OCI-LY3 (cell line): ENCODE measurements around the gene TTK.

Source experiments
- H2AFZ ChIP-seq: fragments of 200-600, 300-600 bp; shearing (Covaris generic); 2 replicates; pipeline ENCODE4 v1.6.0; 2014; ENCODE audit warnings: antibody characterized with exemption, low read depth, low read length
- H3K27ac ChIP-seq: fragments of 200-600, 300-600 bp; sonication (generic); 2 replicates; pipeline ENCODE4 v1.5.1; 2014; ENCODE audit warnings: mild to moderate bottlenecking, low read length, moderate library complexity, mixed read lengths
- H3K27me3 ChIP-seq: fragments of 200-600, 300-600 bp; sonication (generic); 2 replicates; pipeline ENCODE4 v1.6.1; 2014; ENCODE audit warnings: low read depth, low read length, mixed read lengths
- H3K36me3 ChIP-seq: fragments of 200-600, 300-600 bp; sonication (generic); replicated peaks from 2 replicates; pipeline ENCODE3; 2014; ENCODE audit warnings: low read depth, low read length, mixed read lengths
- H3K4me1 ChIP-seq: fragments of 300-600, 200-600 bp; sonication (generic); 2 replicates; pipeline ENCODE4 v1.6.1; 2014; ENCODE audit warnings: low read length, mixed read lengths
- H3K4me2 ChIP-seq: fragments of 200-600, 300-600 bp; sonication (generic); 2 replicates; pipeline ENCODE4 v1.6.1; 2014; ENCODE audit warnings: low read length, mixed read lengths
- H3K4me3 ChIP-seq: fragments of 300-600, 200-600 bp; sonication (generic); 2 replicates; pipeline ENCODE4 v1.5.1; 2014; ENCODE audit warnings: antibody characterized with exemption, mild to moderate bottlenecking, low read length, moderate library complexity
- H3K79me2 ChIP-seq: fragments of 300-600, 200-600 bp; shearing (Covaris generic); 2 replicates; pipeline ENCODE4 v1.6.1; 2014; ENCODE audit warnings: mild to moderate bottlenecking, low read length, mixed read lengths
- H3K9ac ChIP-seq: fragments of 300-600, 200-600 bp; shearing (Covaris generic); 2 replicates; pipeline ENCODE4 v1.6.0; 2014; ENCODE audit warnings: mild to moderate bottlenecking, low read length, moderate library complexity
- H3K9me3 ChIP-seq: fragments of 200-600, 300-600 bp; shearing (Covaris generic); 2 replicates; pipeline ENCODE4 v1.6.1; 2014; ENCODE audit warnings: low read length, mixed read lengths; ENCODE audit not compliant: insufficient read depth
- H4K20me1 ChIP-seq: fragments of 200-600, 300-600 bp; sonication (generic); 2 replicates; pipeline ENCODE4 v1.6.1; 2016; ENCODE audit warnings: low read length, mixed read lengths; ENCODE audit not compliant: insufficient read depth
- EZH2phosphoT487 ChIP-seq: fragments of 200-600 bp; shearing (Covaris generic); IDR thresholded peaks from 2 replicates; pipeline ENCODE4 v1.6.1; 2018; ENCODE audit warnings: antibody characterized with exemption, mixed run types, low read depth
- TF ChIP-seq, protein P1 (sequence below): fragments of 200-600, 300-600 bp; sonication (generic); IDR thresholded peaks from 2 replicates; pipeline ENCODE4 v1.5.1; 2014; ENCODE audit warnings: antibody characterized with exemption, low read length, low read depth

The TTK gene

DNA sequence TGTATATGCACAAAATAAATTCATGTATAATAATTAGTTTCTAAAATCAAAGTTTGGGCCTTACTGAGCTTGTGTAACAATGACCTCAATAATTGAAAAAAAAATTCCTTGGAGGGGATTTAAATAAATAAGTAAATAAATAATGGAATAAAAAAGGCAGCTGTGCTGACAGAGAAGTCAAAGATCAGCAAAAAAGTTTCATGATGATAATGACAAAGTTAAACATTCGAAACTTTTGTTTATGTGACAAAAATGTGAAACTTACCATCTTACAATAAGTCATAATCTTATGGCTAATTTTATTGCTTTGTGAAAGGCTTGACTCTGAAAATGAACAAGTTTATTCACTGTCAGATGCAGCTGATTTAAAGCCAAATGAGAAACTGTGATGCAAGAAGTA is 3.1 kb upstream of the TTK start:
- Histone ChIP-seq H3K79me2 (peaks cover 17% of the 10 kb centered on the region), H3K9ac (no peak overlapping the region), H4K20me1 (no peaks in the 10 kb centered on the region), H3K36me3 (peaks cover 5% of the 10 kb centered on the region), H3K4me3 (no peak overlapping the region), H2AFZ (no peak overlapping the region), H3K9me3 (no peaks in the 10 kb centered on the region), H3K27me3 (no peaks in the 10 kb centered on the region), H3K4me2 (no peak overlapping the region), H3K4me1 (peaks cover 19% of the 10 kb centered on the region), H3K27ac (no peak overlapping the region)
- TF ChIP-seq, protein P1, sequence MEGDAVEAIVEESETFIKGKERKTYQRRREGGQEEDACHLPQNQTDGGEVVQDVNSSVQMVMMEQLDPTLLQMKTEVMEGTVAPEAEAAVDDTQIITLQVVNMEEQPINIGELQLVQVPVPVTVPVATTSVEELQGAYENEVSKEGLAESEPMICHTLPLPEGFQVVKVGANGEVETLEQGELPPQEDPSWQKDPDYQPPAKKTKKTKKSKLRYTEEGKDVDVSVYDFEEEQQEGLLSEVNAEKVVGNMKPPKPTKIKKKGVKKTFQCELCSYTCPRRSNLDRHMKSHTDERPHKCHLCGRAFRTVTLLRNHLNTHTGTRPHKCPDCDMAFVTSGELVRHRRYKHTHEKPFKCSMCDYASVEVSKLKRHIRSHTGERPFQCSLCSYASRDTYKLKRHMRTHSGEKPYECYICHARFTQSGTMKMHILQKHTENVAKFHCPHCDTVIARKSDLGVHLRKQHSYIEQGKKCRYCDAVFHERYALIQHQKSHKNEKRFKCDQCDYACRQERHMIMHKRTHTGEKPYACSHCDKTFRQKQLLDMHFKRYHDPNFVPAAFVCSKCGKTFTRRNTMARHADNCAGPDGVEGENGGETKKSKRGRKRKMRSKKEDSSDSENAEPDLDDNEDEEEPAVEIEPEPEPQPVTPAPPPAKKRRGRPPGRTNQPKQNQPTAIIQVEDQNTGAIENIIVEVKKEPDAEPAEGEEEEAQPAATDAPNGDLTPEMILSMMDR, result no peak
- TF ChIP-seq EZH2phosphoT487, result no peak

GRCh38 chr6:80003826-80004172 is 650 bp upstream of the TTK start:
- H3K79me2 ChIP-seq, result peaks cover 25% of the 10 kb centered on the region
- peak overlapping the region; percentile 87 for H3K9ac ChIP-seq
- H3K9me3 ChIP-seq, result no peaks in the 10 kb centered on the region
- H3K27me3 ChIP-seq, result no peaks in the 10 kb centered on the region
- H4K20me1 ChIP-seq, result no peaks in the 10 kb centered on the region
- H3K4me3 ChIP-seq, result peak overlapping the region; percentile 87
- peak overlapping the region; percentile 50 for H3K27ac ChIP-seq
- H3K4me1 ChIP-seq, result peaks cover 21% of the 10 kb centered on the region
- H3K36me3 ChIP-seq, result peaks cover 17% of the 10 kb centered on the region
- TF ChIP-seq, protein P1, result no peak
- no peak for TF ChIP-seq EZH2phosphoT487
- H2AFZ ChIP-seq, result peak overlapping the region; percentile 91
- peak overlapping the region; percentile 91 for H3K4me2 ChIP-seq

DNA sequence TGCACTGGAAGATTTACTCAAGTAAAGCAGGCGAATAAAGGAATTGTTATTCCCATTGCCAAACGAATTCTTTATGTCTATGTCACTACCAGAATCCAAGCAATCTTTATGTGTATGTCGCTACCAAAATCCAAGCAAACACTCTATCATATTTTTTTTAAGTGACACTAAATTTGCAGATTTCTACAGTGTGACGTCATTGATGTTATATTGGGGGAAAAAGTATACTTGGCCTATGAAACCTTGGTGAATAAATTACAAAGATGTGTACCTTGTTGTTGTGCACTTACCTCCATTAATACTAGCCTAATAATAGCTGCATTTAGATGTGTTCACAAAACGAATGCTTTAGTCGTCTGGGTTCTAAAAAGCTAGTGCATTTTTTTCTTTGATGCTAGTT is 957 bp downstream of the TTK start:
- Histone ChIP-seq H3K27ac (peak overlapping the region; percentile 79), H2AFZ (no peak overlapping the region), H3K4me2 (peak overlapping the region; percentile 79), H3K79me2 (peaks cover 25% of the 10 kb centered on the region), H3K4me1 (peaks cover 21% of the 10 kb centered on the region), H4K20me1 (no peaks in the 10 kb centered on the region), H3K36me3 (peaks cover 31% of the 10 kb centered on the region), H3K27me3 (no peaks in the 10 kb centered on the region), H3K9me3 (no peaks in the 10 kb centered on the region), H3K4me3 (peak overlapping the region; percentile 87), H3K9ac (peak overlapping the region; percentile 79)
- no peak for TF ChIP-seq EZH2phosphoT487
- TF ChIP-seq, protein P1, result no peak

- Histone ChIP-seq H3K4me3 (no peak overlapping the region), H4K20me1 (no peaks in the 10 kb centered on the region), H3K4me1 (peaks cover 21% of the 10 kb centered on the region), H3K4me2 (peak overlapping the region; percentile 79), H2AFZ (no peak overlapping the region), H3K36me3 (peaks cover 39% of the 10 kb centered on the region), H3K9ac (no peak overlapping the region), H3K79me2 (peaks cover 25% of the 10 kb centered on the region), H3K9me3 (no peaks in the 10 kb centered on the region), H3K27ac (no peak overlapping the region), H3K27me3 (no peaks in the 10 kb centered on the region)
- TF ChIP-seq EZH2phosphoT487, result no peak
- TF ChIP-seq, protein P1, result no peak
Measured at GRCh38 chr6:80006541-80006940, 2.1 kb downstream of the TTK start.
